Fibroblast of the conjunctiva (primary cell): ENCODE data around the gene PRKCE.

Source experiments
- DNase-seq: peaks from one replicate; pipeline ENCODE4 v3.0.0-alpha.2; 2010; ENCODE audit warnings: low read depth

The PRKCE gene

GRCh38 chr2:46229134-46230063, 577.9 kb downstream of the PRKCE start:
- DNase-seq = no peak

- DNase-seq = no peak
Measured at GRCh38 chr2:46230115-46230571, 578.7 kb downstream of the PRKCE start.

- no peak for DNase-seq
Measured at GRCh38 chr2:46230677-46231425, 579.4 kb downstream of the PRKCE start.

GRCh38 chr2:46231721-46232120, 580.2 kb downstream of the PRKCE start:
- no peak for DNase-seq

GRCh38 chr2:46232860-46233259, 581.4 kb downstream of the PRKCE start:
- no peak for DNase-seq

GRCh38 chr2:46236006-46236875, 584.8 kb downstream of the PRKCE start:
- no peak for DNase-seq

- no peak for DNase-seq
Measured at GRCh38 chr2:46236876-46237859, 585.7 kb downstream of the PRKCE start.
